SK-N-MC (cell line): Measurements from ENCODE around the gene LAIR1.

Source experiments
- DNase-seq: peaks from one replicate; pipeline ENCODE4 v3.0.0-alpha.2; 2011; ENCODE audit warnings: low read depth, low spot score
- H3K27ac ChIP-seq: fragments of 200-600 bp; sonication (generic); 2 replicates; pipeline ENCODE4 v1.5.1; 2016; ENCODE audit warnings: mixed run types
- H3K36me3 ChIP-seq: fragments of 200-600 bp; sonication (generic); 2 replicates; pipeline ENCODE4 v1.6.1; 2017; ENCODE audit warnings: antibody characterized with exemption, low read length, mixed read lengths; ENCODE audit not compliant: insufficient read depth
- H3K4me3 ChIP-seq: fragments of 200-600 bp; sonication (generic); 2 replicates; pipeline ENCODE4 v1.5.1; 2016
- H3K9ac ChIP-seq: fragments of 200-600 bp; sonication (generic); 2 replicates; pipeline ENCODE4 v1.8.0; 2017; ENCODE audit warnings: mixed run types, mixed read lengths; ENCODE audit not compliant: insufficient read length
- H3K9me3 ChIP-seq: fragments of 200-600 bp; sonication (generic); 2 replicates; pipeline ENCODE4 v1.6.1; 2017; ENCODE audit warnings: low read depth, mild to moderate bottlenecking, antibody characterized with exemption, low read length, moderate library complexity, mixed read lengths
- EZH2 ChIP-seq: fragments of 200-600 bp; sonication (generic); IDR thresholded peaks from one replicate; pipeline ENCODE4 v1.6.1; 2017; ENCODE audit warnings: antibody characterized with exemption
- FOXP2 ChIP-seq: optimal IDR thresholded peaks from 2 replicates; pipeline ENCODE3; 2011; ENCODE audit warnings: mild to moderate bottlenecking, moderate library complexity; ENCODE audit not compliant: insufficient read depth; ENCODE audit errors: extremely low read length, control extremely low read depth
- POLR2AphosphoS5 ChIP-seq: IDR thresholded peaks from 2 replicates; pipeline ENCODE4 v1.6.1; 2012; ENCODE audit warnings: mild to moderate bottlenecking, low read depth, low read length, borderline replicate concordance

Gene LAIR1

DNA sequence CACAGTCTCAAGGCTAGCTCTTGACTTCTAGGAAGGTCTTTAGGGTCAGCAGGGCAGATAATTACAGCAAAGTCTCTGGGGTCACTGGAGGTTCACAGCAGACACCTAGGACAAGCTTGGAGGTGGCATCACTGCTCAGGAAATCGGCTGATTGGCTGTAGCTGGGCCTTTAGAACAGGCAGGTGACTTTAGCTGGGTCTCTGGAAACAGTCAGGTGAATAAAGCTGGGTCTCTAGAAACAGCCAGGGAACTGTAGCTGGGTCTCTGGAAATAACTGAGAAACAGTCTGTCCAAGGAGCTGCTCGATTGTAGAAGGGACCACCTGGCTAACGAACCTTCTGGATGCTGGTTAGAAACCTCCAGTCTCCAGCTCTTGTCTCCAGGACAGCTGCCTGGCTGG is 10.0 kb downstream of the LAIR1 start:
- TF ChIP-seq POLR2AphosphoS5: no peak

GRCh38 chr19:54352546-54352945 is 12.2 kb downstream of the LAIR1 start:
- no peak for DNase-seq
- no peaks in the 10 kb centered on the region for H3K36me3 ChIP-seq
- H3K4me3 ChIP-seq: no peak overlapping the region
- H3K9me3 ChIP-seq: no peaks in the 10 kb centered on the region
- H3K9ac ChIP-seq: no peak overlapping the region
- TF ChIP-seq EZH2 (no peak), FOXP2 (no peak), POLR2AphosphoS5 (no peak)
- H3K27ac ChIP-seq: no peak overlapping the region

More for the DNA sequence above, 10.0 kb downstream of the LAIR1 start:
- DNase-seq: no peak
- H3K9me3 ChIP-seq: no peaks in the 10 kb centered on the region
- no peaks in the 10 kb centered on the region for H3K36me3 ChIP-seq
- no peak overlapping the region for H3K27ac ChIP-seq
- no peak overlapping the region for H3K9ac ChIP-seq
- H3K4me3 ChIP-seq: no peak overlapping the region

- no peak for DNase-seq
- Histone ChIP-seq H3K27ac (no peak overlapping the region), H3K4me3 (no peak overlapping the region), H3K9ac (no peak overlapping the region), H3K36me3 (no peaks in the 10 kb centered on the region), H3K9me3 (no peaks in the 10 kb centered on the region)
- TF ChIP-seq EZH2 (no peak), FOXP2 (no peak)
Observed at GRCh38 chr19:54352041-54352440, 12.7 kb downstream of the LAIR1 start.

- no peak for DNase-seq
- H3K9me3 ChIP-seq: no peaks in the 10 kb centered on the region
- H3K4me3 ChIP-seq: no peak overlapping the region
- H3K9ac ChIP-seq: no peak overlapping the region
- TF ChIP-seq EZH2: no peak
- no peaks in the 10 kb centered on the region for H3K36me3 ChIP-seq
- no peak overlapping the region for H3K27ac ChIP-seq
Observed at GRCh38 chr19:54351474-54351873, 13.3 kb downstream of the LAIR1 start.

GRCh38 chr19:54345938-54346386 is 18.8 kb downstream of the LAIR1 start:
- Histone ChIP-seq H3K27ac (no peak overlapping the region), H3K36me3 (no peaks in the 10 kb centered on the region), H3K9me3 (no peaks in the 10 kb centered on the region), H3K9ac (no peak overlapping the region), H3K4me3 (no peak overlapping the region)
- no peak for TF ChIP-seq POLR2AphosphoS5
- no peak for TF ChIP-seq FOXP2
- DNase-seq: no peak

DNA sequence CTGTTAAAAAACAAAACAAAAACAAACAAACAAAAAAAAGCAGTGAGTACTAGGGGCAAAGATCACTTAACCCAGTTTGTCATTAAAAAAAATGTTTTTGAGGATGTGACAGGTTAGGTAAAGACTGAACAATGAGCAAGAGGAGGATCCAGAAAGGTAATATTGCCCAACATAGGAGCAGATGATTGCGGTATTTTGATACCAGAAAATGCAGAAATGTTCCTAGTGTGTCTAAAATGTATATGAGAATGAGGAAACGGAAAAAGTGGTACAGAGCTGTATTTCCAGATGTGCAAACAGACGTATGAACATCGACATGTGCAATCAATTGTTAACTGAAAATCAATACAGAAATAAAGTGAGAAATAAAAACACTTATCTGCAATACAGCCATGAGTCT is 20.9 kb downstream of the LAIR1 start:
- no peak for DNase-seq
- Histone ChIP-seq H3K4me3 (no peak overlapping the region), H3K9me3 (no peaks in the 10 kb centered on the region), H3K27ac (no peak overlapping the region), H3K36me3 (no peaks in the 10 kb centered on the region), H3K9ac (no peak overlapping the region)
- TF ChIP-seq POLR2AphosphoS5 (no peak), FOXP2 (no peak), EZH2 (no peak)

DNA sequence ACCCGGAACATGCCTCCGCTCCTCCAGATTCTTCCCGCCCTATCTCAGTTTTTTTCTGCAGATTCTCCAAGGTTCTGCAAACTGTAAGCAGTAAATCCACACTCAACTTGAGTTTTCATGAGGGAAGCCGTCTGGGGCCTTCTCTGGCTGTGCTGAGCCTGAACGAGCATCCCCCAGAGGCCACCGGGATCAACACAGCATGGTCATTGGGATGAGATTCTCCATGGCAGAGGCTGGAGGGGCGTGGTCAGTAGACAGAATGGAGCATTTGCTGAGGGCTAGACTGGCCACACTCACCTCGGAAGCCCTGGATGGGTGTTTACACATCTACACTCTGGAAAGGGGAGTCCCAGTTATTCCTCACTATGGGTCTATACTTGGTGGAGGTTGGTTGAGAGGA is 23.4 kb downstream of the LAIR1 start:
- DNase-seq: no peak
- H3K9me3 ChIP-seq: no peaks in the 10 kb centered on the region
- H3K27ac ChIP-seq: no peak overlapping the region
- H3K36me3 ChIP-seq: no peaks in the 10 kb centered on the region
- H3K4me3 ChIP-seq: no peak overlapping the region
- H3K9ac ChIP-seq: no peak overlapping the region
- TF ChIP-seq FOXP2 (no peak), POLR2AphosphoS5 (no peak), EZH2 (no peak)

- DNase-seq: no peak
- no peak for TF ChIP-seq FOXP2
- TF ChIP-seq POLR2AphosphoS5: no peak
- no peak for TF ChIP-seq EZH2
- H3K27ac ChIP-seq: no peak overlapping the region
- no peak overlapping the region for H3K9ac ChIP-seq
- H3K4me3 ChIP-seq: no peak overlapping the region
- H3K36me3 ChIP-seq: no peaks in the 10 kb centered on the region
- H3K9me3 ChIP-seq: no peaks in the 10 kb centered on the region
Observed at GRCh38 chr19:54339646-54340358, 24.9 kb downstream of the LAIR1 start.

GRCh38 chr19:54338521-54338920 is 26.2 kb downstream of the LAIR1 start:
- H3K9me3 ChIP-seq: no peaks in the 10 kb centered on the region
- H3K36me3 ChIP-seq: no peaks in the 10 kb centered on the region
- no peak overlapping the region for H3K4me3 ChIP-seq
- TF ChIP-seq FOXP2: no peak
- TF ChIP-seq POLR2AphosphoS5: no peak
- TF ChIP-seq EZH2: no peak
- H3K27ac ChIP-seq: no peak overlapping the region
- DNase-seq: no peak
- H3K9ac ChIP-seq: no peak overlapping the region
